Measurements from ENCODE around the gene HMCN2.

HMCN2 gene

GRCh38 chr9:130348881-130349280 lies 83.3 kb downstream of the HMCN2 start:
- TF ChIP-seq, protein P1, sequence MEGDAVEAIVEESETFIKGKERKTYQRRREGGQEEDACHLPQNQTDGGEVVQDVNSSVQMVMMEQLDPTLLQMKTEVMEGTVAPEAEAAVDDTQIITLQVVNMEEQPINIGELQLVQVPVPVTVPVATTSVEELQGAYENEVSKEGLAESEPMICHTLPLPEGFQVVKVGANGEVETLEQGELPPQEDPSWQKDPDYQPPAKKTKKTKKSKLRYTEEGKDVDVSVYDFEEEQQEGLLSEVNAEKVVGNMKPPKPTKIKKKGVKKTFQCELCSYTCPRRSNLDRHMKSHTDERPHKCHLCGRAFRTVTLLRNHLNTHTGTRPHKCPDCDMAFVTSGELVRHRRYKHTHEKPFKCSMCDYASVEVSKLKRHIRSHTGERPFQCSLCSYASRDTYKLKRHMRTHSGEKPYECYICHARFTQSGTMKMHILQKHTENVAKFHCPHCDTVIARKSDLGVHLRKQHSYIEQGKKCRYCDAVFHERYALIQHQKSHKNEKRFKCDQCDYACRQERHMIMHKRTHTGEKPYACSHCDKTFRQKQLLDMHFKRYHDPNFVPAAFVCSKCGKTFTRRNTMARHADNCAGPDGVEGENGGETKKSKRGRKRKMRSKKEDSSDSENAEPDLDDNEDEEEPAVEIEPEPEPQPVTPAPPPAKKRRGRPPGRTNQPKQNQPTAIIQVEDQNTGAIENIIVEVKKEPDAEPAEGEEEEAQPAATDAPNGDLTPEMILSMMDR (conservative IDR thresholded peaks at IDR 0.05; ENCODE audit: low read depth, low read length), result no peak
- Histone ChIP-seq H3K4me1 (ENCODE audit: low read depth, poor library complexity, severe bottlenecking) (no peaks in the 10 kb centered on the region), H3K4me3 (IDR thresholded peaks at IDR 0.05; ENCODE audit: insufficient read depth, low read depth, low read length) (no peak overlapping the region), H2AFZ (ENCODE audit: low read depth) (no peak overlapping the region), H3K4me2 (no peak overlapping the region), H3K27ac (no peak overlapping the region), H3K27me3 (ENCODE audit: insufficient read depth, low read depth) (peaks cover 56% of the 10 kb centered on the region), H4K20me1 (ENCODE audit: insufficient read depth) (no peaks in the 10 kb centered on the region), H3K79me2 (ENCODE audit: insufficient read depth, low read depth) (no peaks in the 10 kb centered on the region), H3K36me3 (ENCODE audit: insufficient read depth) (no peaks in the 10 kb centered on the region), H3K9ac (no peak overlapping the region)

- Histone ChIP-seq H3K4me2 (no peak overlapping the region), H3K4me3 (IDR thresholded peaks at IDR 0.05; ENCODE audit: insufficient read depth, low read depth, low read length) (no peak overlapping the region), H3K27me3 (ENCODE audit: insufficient read depth, low read depth) (peaks cover 61% of the 10 kb centered on the region), H4K20me1 (ENCODE audit: insufficient read depth) (no peaks in the 10 kb centered on the region), H3K27ac (no peak overlapping the region), H3K36me3 (ENCODE audit: insufficient read depth) (no peaks in the 10 kb centered on the region), H3K4me1 (ENCODE audit: low read depth, poor library complexity, severe bottlenecking) (no peaks in the 10 kb centered on the region), H3K9ac (no peak overlapping the region), H3K79me2 (ENCODE audit: insufficient read depth, low read depth) (no peaks in the 10 kb centered on the region), H2AFZ (ENCODE audit: low read depth) (no peak overlapping the region)
- TF ChIP-seq, protein P1 (conservative IDR thresholded peaks at IDR 0.05; ENCODE audit: low read depth, low read length), result no peak
These were observed 83.8 kb downstream of the HMCN2 start for GRCh38 chr9:130349398-130349797.

GRCh38 chr9:130351343-130351742 lies 85.8 kb downstream of the HMCN2 start:
- Histone ChIP-seq H3K4me1 (ENCODE audit: low read depth, poor library complexity, severe bottlenecking) (no peaks in the 10 kb centered on the region), H4K20me1 (ENCODE audit: insufficient read depth) (no peaks in the 10 kb centered on the region), H3K4me2 (no peak overlapping the region), H3K79me2 (ENCODE audit: insufficient read depth, low read depth) (no peaks in the 10 kb centered on the region), H3K9ac (no peak overlapping the region), H3K27ac (no peak overlapping the region), H3K4me3 (IDR thresholded peaks at IDR 0.05; ENCODE audit: insufficient read depth, low read depth, low read length) (no peak overlapping the region), H2AFZ (ENCODE audit: low read depth) (no peak overlapping the region), H3K27me3 (ENCODE audit: insufficient read depth, low read depth) (peaks cover 72% of the 10 kb centered on the region), H3K36me3 (ENCODE audit: insufficient read depth) (no peaks in the 10 kb centered on the region)
- TF ChIP-seq, protein P1 (conservative IDR thresholded peaks at IDR 0.05; ENCODE audit: low read depth, low read length), result no peak

DNA sequence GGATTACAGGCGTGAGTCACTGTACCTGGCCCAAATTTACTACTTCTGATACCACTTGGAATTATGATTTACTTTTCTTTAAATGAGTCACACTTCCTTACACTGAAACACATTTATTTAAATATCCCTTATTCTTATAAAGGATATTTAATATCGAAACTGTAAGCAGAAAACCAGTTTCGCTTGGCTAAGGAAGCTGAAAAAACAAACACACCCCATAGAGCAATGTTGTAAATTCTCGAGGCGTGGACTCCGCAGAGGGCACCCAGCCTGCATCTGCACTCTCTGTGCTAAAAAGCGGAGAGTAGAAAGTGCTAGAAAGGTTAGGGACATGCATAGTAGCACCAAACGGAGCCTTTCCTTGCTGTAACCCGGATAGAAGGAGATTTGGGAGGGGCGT lies 86.5 kb downstream of the HMCN2 start:
- Histone ChIP-seq H3K9ac (no peak overlapping the region), H3K36me3 (ENCODE audit: insufficient read depth) (no peaks in the 10 kb centered on the region), H4K20me1 (ENCODE audit: insufficient read depth) (no peaks in the 10 kb centered on the region), H3K4me1 (ENCODE audit: low read depth, poor library complexity, severe bottlenecking) (no peaks in the 10 kb centered on the region), H2AFZ (ENCODE audit: low read depth) (no peak overlapping the region), H3K27me3 (ENCODE audit: insufficient read depth, low read depth) (peaks cover 69% of the 10 kb centered on the region), H3K4me2 (no peak overlapping the region), H3K79me2 (ENCODE audit: insufficient read depth, low read depth) (no peaks in the 10 kb centered on the region), H3K4me3 (IDR thresholded peaks at IDR 0.05; ENCODE audit: insufficient read depth, low read depth, low read length) (no peak overlapping the region), H3K27ac (no peak overlapping the region)
- TF ChIP-seq, protein P1 (conservative IDR thresholded peaks at IDR 0.05; ENCODE audit: low read depth, low read length), result no peak
